HG02870 (cell line): ENCODE results near the gene ANKS1A.
"Not testable (repeated sequence)": the region's sequence is repeated elsewhere in the genome, so short reads cannot be mapped to it uniquely, and the experiment has no call there.

Source experiments
- ATAC-seq: cut with Tn5 transposase; IDR thresholded peaks from one replicate; pipeline ENCODE4 v1.9.1; 2021; ENCODE audit warnings: mild to moderate bottlenecking, moderate library complexity; ENCODE audit not compliant: unreplicated experiment

The ANKS1A gene

GRCh38 chr6:34917626-34918285, 28.7 kb downstream of the ANKS1A start:
- ATAC-seq = no peak

- ATAC-seq = no peak
These were observed 30.6 kb downstream of the ANKS1A start for GRCh38 chr6:34919651-34920050.

GRCh38 chr6:34920097-34920496, 31.0 kb downstream of the ANKS1A start:
- ATAC-seq = no peak

- ATAC-seq = no peak
These were observed 33.2 kb downstream of the ANKS1A start for GRCh38 chr6:34922177-34922663.

- no peak for ATAC-seq
These were observed 36.0 kb downstream of the ANKS1A start for GRCh38 chr6:34924831-34925625.

- no peak for ATAC-seq
These were observed 37.6 kb downstream of the ANKS1A start for GRCh38 chr6:34926655-34927054.

GRCh38 chr6:34928220-34928619, 39.2 kb downstream of the ANKS1A start:
- ATAC-seq = no peak

- no peak for ATAC-seq
These were observed 39.6 kb downstream of the ANKS1A start for GRCh38 chr6:34928695-34929094.

- no peak for ATAC-seq
These were observed 40.4 kb downstream of the ANKS1A start for GRCh38 chr6:34929241-34929978.

GRCh38 chr6:34930221-34930620, 41.2 kb downstream of the ANKS1A start:
- ATAC-seq = no peak

GRCh38 chr6:34932202-34932601, 43.1 kb downstream of the ANKS1A start:
- ATAC-seq = not testable (repeated sequence)

- no peak for ATAC-seq
These were observed 45.5 kb downstream of the ANKS1A start for GRCh38 chr6:34934516-34934915.

GRCh38 chr6:34938268-34938667, 49.2 kb downstream of the ANKS1A start:
- ATAC-seq = no peak

GRCh38 chr6:34940030-34940434, 51.0 kb downstream of the ANKS1A start:
- no peak for ATAC-seq

GRCh38 chr6:34941421-34941820, 52.4 kb downstream of the ANKS1A start:
- no peak for ATAC-seq

GRCh38 chr6:34945317-34945716, 56.3 kb downstream of the ANKS1A start:
- ATAC-seq = no peak

- ATAC-seq = no peak
These were observed 58.5 kb downstream of the ANKS1A start for GRCh38 chr6:34947561-34947960.

GRCh38 chr6:34949636-34950035, 60.6 kb downstream of the ANKS1A start:
- no peak for ATAC-seq

GRCh38 chr6:34950849-34951248, 61.8 kb downstream of the ANKS1A start:
- no peak for ATAC-seq

GRCh38 chr6:34951731-34952130, 62.7 kb downstream of the ANKS1A start:
- ATAC-seq = no peak
